SK-N-SH treated with all-trans-retinoic acid at 6 μM for 48 hours (cell line): ENCODE measurements around the gene CCDC178.

Experiments used
- ARNTL ChIP-seq: fragments of 450-650 bp; formaldehyde crosslinking; IDR thresholded peaks from 2 replicates; pipeline ENCODE4 v1.5.0; 2020; ENCODE audit warnings: low read depth, mild to moderate bottlenecking, moderate library complexity, borderline replicate concordance
- CSDC2 ChIP-seq: fragments of 250-450 bp; sonication (Bioruptor Pico); IDR thresholded peaks from 2 replicates; pipeline ENCODE4 v1.5.0; 2020; ENCODE audit warnings: mild to moderate bottlenecking, moderate library complexity
- GLIS3 ChIP-seq: fragments of 250-450 bp; sonication (Bioruptor Pico); IDR thresholded peaks from 2 replicates; pipeline ENCODE4 v1.5.0; 2020; ENCODE audit warnings: mild to moderate bottlenecking, moderate library complexity
- ISL1 ChIP-seq: fragments of 250-450 bp; sonication (Bioruptor Pico); IDR thresholded peaks from 2 replicates; pipeline ENCODE4 v2.1.2; 2022; ENCODE audit warnings: mild to moderate bottlenecking, moderate library complexity
- RARB ChIP-seq: fragments of 250-450 bp; sonication (Bioruptor Pico); IDR thresholded peaks from 2 replicates; pipeline ENCODE4 v1.8.0; 2021; ENCODE audit warnings: mild to moderate bottlenecking, moderate library complexity
- TCF4 ChIP-seq: fragments of 250-450 bp; sonication (Bioruptor Pico); IDR thresholded peaks from 2 replicates; pipeline ENCODE4 v1.8.0; 2021; ENCODE audit warnings: mild to moderate bottlenecking, moderate library complexity, borderline replicate concordance
- ZC3H10 ChIP-seq: fragments of 250-450 bp; sonication (Bioruptor Pico); IDR thresholded peaks from 2 replicates; pipeline ENCODE4 v1.5.1; 2021; ENCODE audit warnings: mild to moderate bottlenecking, moderate library complexity
- ZFP3 ChIP-seq: fragments of 250-450 bp; sonication (Bioruptor Pico); IDR thresholded peaks from 2 replicates; pipeline ENCODE4 v1.5.0; 2020; ENCODE audit warnings: mild to moderate bottlenecking, moderate library complexity
- ZFP30 ChIP-seq: fragments of 450-650 bp; formaldehyde crosslinking; IDR thresholded peaks from 2 replicates; pipeline ENCODE4 v1.5.0; 2022; ENCODE audit warnings: mild to moderate bottlenecking, moderate library complexity
- TF ChIP-seq, protein P1 (sequence below): fragments of 250-450 bp; sonication (Bioruptor Pico); IDR thresholded peaks from 2 replicates; pipeline ENCODE4 v1.8.0; 2020; ENCODE audit warnings: mild to moderate bottlenecking, moderate library complexity, borderline replicate concordance
- TF ChIP-seq, protein P2 (sequence below): fragments of 250-450 bp; sonication (Bioruptor Pico); IDR thresholded peaks from 2 replicates; pipeline ENCODE4 v1.8.0; 2021; ENCODE audit warnings: low read depth, mild to moderate bottlenecking, moderate library complexity, borderline replicate concordance

DNA sequence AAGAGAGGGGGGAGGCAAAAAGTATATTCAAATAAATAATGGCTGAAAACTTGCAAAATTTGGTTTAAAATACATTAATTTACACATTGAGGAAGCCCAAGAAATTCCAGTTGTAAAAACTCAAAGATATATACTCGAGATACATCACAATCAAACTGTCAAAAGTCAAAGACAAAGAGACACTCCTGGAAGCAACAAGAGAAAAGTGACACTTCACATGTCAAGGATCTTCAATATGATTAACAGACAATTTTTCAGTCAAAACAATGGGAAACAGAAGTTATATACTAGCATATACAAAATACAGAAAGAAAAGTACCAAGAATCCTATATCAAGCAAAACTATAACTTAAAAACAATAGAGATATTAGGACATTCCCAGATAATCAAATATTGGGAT, 170.2 kb downstream of the CCDC178 start:
- TF ChIP-seq TCF4 (no peak), ZFP3 (no peak), GLIS3 (no peak), CSDC2 (no peak), RARB (CRISPR knock-in tag) (no peak), ISL1 (CRISPR knock-in tag) (no peak), ZC3H10 (CRISPR knock-in tag) (no peak), ZFP30 (no peak), ARNTL (no peak)
- TF ChIP-seq, protein P1, sequence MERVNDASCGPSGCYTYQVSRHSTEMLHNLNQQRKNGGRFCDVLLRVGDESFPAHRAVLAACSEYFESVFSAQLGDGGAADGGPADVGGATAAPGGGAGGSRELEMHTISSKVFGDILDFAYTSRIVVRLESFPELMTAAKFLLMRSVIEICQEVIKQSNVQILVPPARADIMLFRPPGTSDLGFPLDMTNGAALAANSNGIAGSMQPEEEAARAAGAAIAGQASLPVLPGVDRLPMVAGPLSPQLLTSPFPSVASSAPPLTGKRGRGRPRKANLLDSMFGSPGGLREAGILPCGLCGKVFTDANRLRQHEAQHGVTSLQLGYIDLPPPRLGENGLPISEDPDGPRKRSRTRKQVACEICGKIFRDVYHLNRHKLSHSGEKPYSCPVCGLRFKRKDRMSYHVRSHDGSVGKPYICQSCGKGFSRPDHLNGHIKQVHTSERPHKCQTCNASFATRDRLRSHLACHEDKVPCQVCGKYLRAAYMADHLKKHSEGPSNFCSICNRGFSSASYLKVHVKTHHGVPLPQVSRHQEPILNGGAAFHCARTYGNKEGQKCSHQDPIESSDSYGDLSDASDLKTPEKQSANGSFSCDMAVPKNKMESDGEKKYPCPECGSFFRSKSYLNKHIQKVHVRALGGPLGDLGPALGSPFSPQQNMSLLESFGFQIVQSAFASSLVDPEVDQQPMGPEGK (CRISPR knock-in tag): no peak
- TF ChIP-seq, protein P2, sequence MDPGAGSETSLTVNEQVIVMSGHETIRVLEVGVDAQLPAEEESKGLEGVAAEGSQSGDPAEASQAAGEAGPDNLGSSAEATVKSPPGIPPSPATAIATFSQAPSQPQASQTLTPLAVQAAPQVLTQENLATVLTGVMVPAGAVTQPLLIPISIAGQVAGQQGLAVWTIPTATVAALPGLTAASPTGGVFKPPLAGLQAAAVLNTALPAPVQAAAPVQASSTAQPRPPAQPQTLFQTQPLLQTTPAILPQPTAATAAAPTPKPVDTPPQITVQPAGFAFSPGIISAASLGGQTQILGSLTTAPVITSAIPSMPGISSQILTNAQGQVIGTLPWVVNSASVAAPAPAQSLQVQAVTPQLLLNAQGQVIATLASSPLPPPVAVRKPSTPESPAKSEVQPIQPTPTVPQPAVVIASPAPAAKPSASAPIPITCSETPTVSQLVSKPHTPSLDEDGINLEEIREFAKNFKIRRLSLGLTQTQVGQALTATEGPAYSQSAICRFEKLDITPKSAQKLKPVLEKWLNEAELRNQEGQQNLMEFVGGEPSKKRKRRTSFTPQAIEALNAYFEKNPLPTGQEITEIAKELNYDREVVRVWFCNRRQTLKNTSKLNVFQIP: no peak
